ENCODE measurements around the gene HIPK4. TPM values are rescaled to one million over a fixed set of nuclear protein-coding genes. Genes with fewer than 3 reads are reported as not detected.
"Not testable (repeated sequence)": the region's sequence is repeated elsewhere in the genome, so short reads cannot be mapped to it uniquely, and the experiment has no call there.

HIPK4 gene
- total RNA-seq, 1 donor from 2014 or later, result 0.72 TPM

GRCh38 chr19:40392894-40393517 is 3.0 kb upstream of the HIPK4 start:
- DNase-seq (ENCODE audit: low spot score), result no peak

GRCh38 chr19:40392123-40392522 is 2.1 kb upstream of the HIPK4 start:
- DNase-seq (ENCODE audit: low spot score), result no peak

GRCh38 chr19:40389404-40390083 is 437 bp downstream of the HIPK4 start:
- no peak for DNase-seq (ENCODE audit: low spot score)

- DNase-seq (ENCODE audit: low spot score), result no peak
These were observed 1.5 kb downstream of the HIPK4 start for GRCh38 chr19:40388481-40388880.

GRCh38 chr19:40387155-40387554 is 2.8 kb downstream of the HIPK4 start:
- no peak for DNase-seq (ENCODE audit: low spot score)

GRCh38 chr19:40383668-40384248 is 6.2 kb downstream of the HIPK4 start:
- no peak for DNase-seq (ENCODE audit: low spot score)

- no peak for DNase-seq (ENCODE audit: low spot score)
These were observed 8.7 kb downstream of the HIPK4 start for GRCh38 chr19:40381321-40381720.

- DNase-seq (ENCODE audit: low spot score), result no peak
These were observed 9.6 kb downstream of the HIPK4 start for GRCh38 chr19:40380199-40381037.

- no peak for DNase-seq (ENCODE audit: low spot score)
These were observed 10.4 kb downstream of the HIPK4 start for GRCh38 chr19:40379446-40380198.

GRCh38 chr19:40378509-40378908 is 11.5 kb downstream of the HIPK4 start:
- DNase-seq (ENCODE audit: low spot score), result no peak

- DNase-seq (ENCODE audit: low spot score), result no peak
These were observed 12.1 kb downstream of the HIPK4 start for GRCh38 chr19:40377876-40378385.

GRCh38 chr19:40376286-40376862 is 13.6 kb downstream of the HIPK4 start:
- DNase-seq (ENCODE audit: low spot score), result no peak

- DNase-seq (ENCODE audit: low spot score), result no peak
These were observed 15.9 kb downstream of the HIPK4 start for GRCh38 chr19:40374084-40374483.

- DNase-seq (ENCODE audit: low spot score), result no peak
These were observed 18.2 kb downstream of the HIPK4 start for GRCh38 chr19:40371802-40372122.

- DNase-seq (ENCODE audit: low spot score), result no peak
These were observed 18.8 kb downstream of the HIPK4 start for GRCh38 chr19:40370997-40371801.

- DNase-seq (ENCODE audit: low spot score), result not testable (repeated sequence)
These were observed 19.7 kb downstream of the HIPK4 start for GRCh38 chr19:40370253-40370652.

- DNase-seq (ENCODE audit: low spot score), result no peak
These were observed 20.2 kb downstream of the HIPK4 start for GRCh38 chr19:40369797-40370196.

GRCh38 chr19:40367577-40368434 is 22.2 kb downstream of the HIPK4 start:
- no peak for DNase-seq (ENCODE audit: low spot score)

All from umbilical cord (tissue), 2 donors.